MCF 10A (cell line): ENCODE measurements around the gene CHERP. TPM values are rescaled to one million over a fixed set of nuclear protein-coding genes. Genes with fewer than 3 reads are reported as not detected.
A peak's percentile ranks its signal among the peaks of the same experiment; 100 is the strongest.

Experiments
- BruUV-seq: library from RNA; stranded (reverse); fragments of 400-500 nt; replicated peaks from 2 replicates; lab custom pipeline; 2021; lab: Mats Ljungman, UMichigan
- CTCF ChIA-PET: fragments of 300-600 bp; sonication (Branson Sonifier 250); formaldehyde crosslinking; extraction: SDS; loops from one replicate; lab custom pipeline; 2021; ENCODE audit warnings: antibody characterized with exemption, inconsistent platforms; lab: Yijun Ruan, JAX
- POLR2A ChIA-PET: fragments of 300-600, 350-650 bp; sonication (Branson Sonifier 250); formaldehyde crosslinking; extraction: SDS; loops from one replicate; lab custom pipeline; 2020; ENCODE audit warnings: antibody characterized with exemption, inconsistent platforms; lab: Yijun Ruan, JAX
- DNase-seq: peaks from one replicate; pipeline ENCODE4 v3.0.0-alpha.2; 2018; ENCODE audit not compliant: unreplicated experiment
- H3K27ac Mint-ChIP-seq: one replicate; pipeline ENCODE4 v1.8.0; 2022; ENCODE audit warnings: mild to moderate bottlenecking, low read depth, mixed read lengths; ENCODE audit not compliant: unreplicated experiment
- H3K27me3 Mint-ChIP-seq: one replicate; pipeline ENCODE4 v1.8.0; 2022; ENCODE audit warnings: mixed read lengths; ENCODE audit not compliant: insufficient read depth, unreplicated experiment
- H3K36me3 Mint-ChIP-seq: one replicate; pipeline ENCODE4 v1.8.0; 2022; ENCODE audit warnings: mild to moderate bottlenecking, moderate library complexity, mixed read lengths; ENCODE audit not compliant: insufficient read depth, unreplicated experiment
- H3K4me1 Mint-ChIP-seq: one replicate; pipeline ENCODE4 v1.8.0; 2022; ENCODE audit warnings: mixed read lengths; ENCODE audit not compliant: insufficient read depth, unreplicated experiment
- H3K4me3 Mint-ChIP-seq: one replicate; pipeline ENCODE4 v1.8.0; 2022; ENCODE audit warnings: mild to moderate bottlenecking, moderate library complexity, mixed read lengths; ENCODE audit not compliant: unreplicated experiment
- H3K9me3 Mint-ChIP-seq: one replicate; pipeline ENCODE4 v1.8.0; 2022; ENCODE audit warnings: mixed read lengths; ENCODE audit not compliant: unreplicated experiment
- CTCF ChIP-seq: fragments of 200-600 bp; IDR thresholded peaks from one replicate; pipeline ENCODE4 v1.8.0; 2022; ENCODE audit warnings: antibody characterized with exemption, mild to moderate bottlenecking; ENCODE audit not compliant: unreplicated experiment
- intact Hi-C: fragments of 100-400 bp; cut with micrococcal nuclease; formaldehyde crosslinking; loops from 2 replicates; pipeline ENCODE4 v1.14.1; 2022
- total RNA-seq: library from RNA; stranded (reverse); gene quantifications from 2 replicates; pipeline ENCODE4 v1.2.3, GENCODE V29; 2022

Gene CHERP
- total RNA-seq, 1 experiment from 2014 or later: 51.6 TPM

- H3K36me3 Mint-ChIP-seq: peaks cover 69% of the 10 kb centered on the region
Measured at GRCh38 chr19:16527334-16527935, 14.8 kb downstream of the CHERP start.

GRCh38 chr19:16525751-16526481 lies 16.3 kb downstream of the CHERP start:
- no peak overlapping the region for H3K4me3 Mint-ChIP-seq
- no peak for TF ChIP-seq CTCF
- DNase-seq: no peak
- H3K27me3 Mint-ChIP-seq: no peaks in the 10 kb centered on the region
- H3K27ac Mint-ChIP-seq: no peak overlapping the region
- H3K36me3 Mint-ChIP-seq: peaks cover 64% of the 10 kb centered on the region
- intact Hi-C loops: no loop called here
- no peaks in the 10 kb centered on the region for H3K9me3 Mint-ChIP-seq
- POLR2A ChIA-PET: interaction anchor here (1.2 kb wide), 1 partner anchor 17 kb away, joined by 4 read pairs; no protein-coding TSS in a partner anchor
- BruUV-seq: no TSS peak
- H3K4me1 Mint-ChIP-seq: no peaks in the 10 kb centered on the region
- CTCF ChIA-PET: interaction anchor here (0.7 kb wide), 1 partner anchor 24 kb away, joined by 3 read pairs; no protein-coding TSS in a partner anchor

More at GRCh38 chr19:16527334-16527935, 14.8 kb downstream of the CHERP start:
- no peak for TF ChIP-seq CTCF
- Mint-ChIP-seq H3K27me3 (no peaks in the 10 kb centered on the region), H3K4me3 (no peak overlapping the region), H3K9me3 (no peaks in the 10 kb centered on the region), H3K4me1 (no peaks in the 10 kb centered on the region), H3K27ac (peak overlapping the region; percentile 12)
- CTCF ChIA-PET: interaction anchor here (0.6 to 1.2 kb wide), 4 partner anchors 18 to 265 kb away, joined by 3 to 7 read pairs (median 3); no protein-coding TSS in a partner anchor
- POLR2A ChIA-PET: no interaction called here
- TSS peak; percentile 24 for BruUV-seq
- DNase-seq: no peak
- intact Hi-C loops: no loop called here

GRCh38 chr19:16524991-16525734 lies 17.1 kb downstream of the CHERP start:
- Mint-ChIP-seq H3K27ac (no peak overlapping the region), H3K9me3 (no peaks in the 10 kb centered on the region), H3K4me3 (no peak overlapping the region), H3K4me1 (no peaks in the 10 kb centered on the region), H3K36me3 (peaks cover 65% of the 10 kb centered on the region), H3K27me3 (no peaks in the 10 kb centered on the region)
- intact Hi-C loops: no loop called here
- ChIA-PET POLR2A (no interaction called here), CTCF (no interaction called here)
- BruUV-seq: no TSS peak
- DNase-seq: no peak
- TF ChIP-seq CTCF: no peak
